Measurements from ENCODE around the gene LSM12.
"Not testable (repeated sequence)": the region's sequence is repeated elsewhere in the genome, so short reads cannot be mapped to it uniquely, and the experiment has no call there.

LSM12 gene

DNA sequence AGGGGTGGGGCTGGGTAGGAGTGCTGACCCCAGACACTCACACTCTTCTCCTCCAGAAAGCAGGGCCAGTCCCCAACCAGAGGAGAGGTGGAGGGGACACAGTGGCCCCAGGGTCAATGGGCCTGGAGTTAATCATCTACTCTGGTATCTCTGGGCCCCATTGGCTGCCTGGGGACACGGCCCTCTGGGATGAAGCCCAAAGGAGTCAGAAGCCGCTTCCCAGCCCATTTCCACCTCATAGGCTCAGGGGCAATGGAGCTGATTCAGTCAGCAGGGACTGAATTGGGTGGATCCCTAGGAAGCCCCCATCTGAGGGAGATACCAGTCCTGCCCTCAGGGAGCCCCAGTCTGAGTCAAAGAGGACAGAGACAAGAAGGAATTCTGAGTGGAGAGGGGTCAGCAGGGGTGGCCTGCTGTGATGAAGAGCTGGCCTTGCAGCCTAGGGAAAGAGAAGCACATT lies 65.0 kb downstream of the LSM12 start:
- TF ChIP-seq, protein P1, sequence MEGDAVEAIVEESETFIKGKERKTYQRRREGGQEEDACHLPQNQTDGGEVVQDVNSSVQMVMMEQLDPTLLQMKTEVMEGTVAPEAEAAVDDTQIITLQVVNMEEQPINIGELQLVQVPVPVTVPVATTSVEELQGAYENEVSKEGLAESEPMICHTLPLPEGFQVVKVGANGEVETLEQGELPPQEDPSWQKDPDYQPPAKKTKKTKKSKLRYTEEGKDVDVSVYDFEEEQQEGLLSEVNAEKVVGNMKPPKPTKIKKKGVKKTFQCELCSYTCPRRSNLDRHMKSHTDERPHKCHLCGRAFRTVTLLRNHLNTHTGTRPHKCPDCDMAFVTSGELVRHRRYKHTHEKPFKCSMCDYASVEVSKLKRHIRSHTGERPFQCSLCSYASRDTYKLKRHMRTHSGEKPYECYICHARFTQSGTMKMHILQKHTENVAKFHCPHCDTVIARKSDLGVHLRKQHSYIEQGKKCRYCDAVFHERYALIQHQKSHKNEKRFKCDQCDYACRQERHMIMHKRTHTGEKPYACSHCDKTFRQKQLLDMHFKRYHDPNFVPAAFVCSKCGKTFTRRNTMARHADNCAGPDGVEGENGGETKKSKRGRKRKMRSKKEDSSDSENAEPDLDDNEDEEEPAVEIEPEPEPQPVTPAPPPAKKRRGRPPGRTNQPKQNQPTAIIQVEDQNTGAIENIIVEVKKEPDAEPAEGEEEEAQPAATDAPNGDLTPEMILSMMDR (IDR thresholded peaks at IDR 0.05; ENCODE audit: low read depth, low read length, missing control alignments): no peak
- no peak for DNase-seq (ENCODE audit: low read depth)
- H3K4me3 ChIP-seq (ENCODE audit: low read depth, low read length): no peak overlapping the region

DNA sequence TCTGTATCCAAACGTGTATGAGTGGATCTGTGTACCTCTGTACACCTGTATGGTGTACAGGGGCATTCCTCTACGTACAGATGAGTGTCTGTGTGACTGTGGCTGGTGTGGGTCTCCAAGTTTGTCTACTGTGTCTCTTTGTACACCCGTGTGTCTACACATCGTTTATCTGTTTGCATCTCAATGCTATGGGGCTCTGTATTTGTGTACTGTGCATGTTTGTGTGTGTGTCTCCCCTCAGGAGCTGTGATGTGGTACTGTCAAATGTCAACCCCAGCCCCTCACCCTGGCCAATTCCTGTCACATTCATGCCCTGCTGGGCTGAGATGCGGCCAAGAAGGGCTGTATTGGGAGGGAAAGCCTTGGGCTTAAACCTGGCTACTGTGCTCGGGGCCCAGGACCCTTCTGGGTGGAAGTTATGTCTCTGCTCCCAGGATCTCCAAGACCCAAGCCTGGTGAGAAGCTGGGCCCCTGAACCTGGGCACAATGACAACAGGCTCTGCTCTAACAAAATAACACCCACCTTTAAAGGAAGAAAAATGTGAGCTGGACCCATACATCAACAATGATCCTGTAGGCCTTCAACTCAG lies 65.5 kb downstream of the LSM12 start:
- TF ChIP-seq, protein P1 (IDR thresholded peaks at IDR 0.05; ENCODE audit: low read depth, low read length, missing control alignments): no peak
- no peak overlapping the region for H3K4me3 ChIP-seq (ENCODE audit: low read depth, low read length)
- no peak for DNase-seq (ENCODE audit: low read depth)

DNA sequence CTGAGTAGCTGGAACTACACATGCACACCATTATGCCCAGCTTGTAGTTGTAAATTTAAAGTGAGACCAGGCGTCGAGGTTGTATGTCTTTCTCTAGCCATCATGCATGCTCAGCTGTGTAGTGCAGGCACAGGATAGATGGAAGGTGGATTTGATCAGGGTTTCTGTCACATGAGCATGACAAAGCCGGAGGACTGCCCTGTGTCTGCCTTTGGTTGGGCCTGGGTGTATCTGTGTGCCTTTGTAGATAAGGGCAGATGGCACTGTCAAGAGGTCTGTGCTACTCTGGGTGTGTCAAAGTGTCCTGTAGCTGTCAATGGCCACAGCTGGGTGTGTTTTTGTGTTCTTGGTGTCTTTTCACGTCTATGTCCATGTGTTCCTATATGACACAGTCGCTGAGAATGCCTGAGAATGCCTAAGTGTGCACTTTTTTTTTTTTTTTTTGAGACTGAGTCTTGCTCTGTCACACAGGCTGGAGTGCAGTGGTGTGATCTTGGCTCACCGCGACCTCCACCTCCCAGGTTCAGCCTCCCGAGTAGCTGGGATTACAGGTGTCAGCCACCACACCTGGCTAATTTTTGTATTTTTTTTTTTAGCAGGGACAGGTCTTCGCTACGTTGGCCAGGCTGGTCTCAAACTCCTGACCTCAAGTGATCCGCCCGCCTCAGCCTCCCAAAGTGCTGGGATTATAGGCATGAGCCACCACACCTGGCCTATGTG lies 66.2 kb downstream of the LSM12 start:
- no peak for DNase-seq (ENCODE audit: low read depth)
- TF ChIP-seq, protein P1 (IDR thresholded peaks at IDR 0.05; ENCODE audit: low read depth, low read length, missing control alignments): no peak
- no peak overlapping the region for H3K4me3 ChIP-seq (ENCODE audit: low read depth, low read length)

DNA sequence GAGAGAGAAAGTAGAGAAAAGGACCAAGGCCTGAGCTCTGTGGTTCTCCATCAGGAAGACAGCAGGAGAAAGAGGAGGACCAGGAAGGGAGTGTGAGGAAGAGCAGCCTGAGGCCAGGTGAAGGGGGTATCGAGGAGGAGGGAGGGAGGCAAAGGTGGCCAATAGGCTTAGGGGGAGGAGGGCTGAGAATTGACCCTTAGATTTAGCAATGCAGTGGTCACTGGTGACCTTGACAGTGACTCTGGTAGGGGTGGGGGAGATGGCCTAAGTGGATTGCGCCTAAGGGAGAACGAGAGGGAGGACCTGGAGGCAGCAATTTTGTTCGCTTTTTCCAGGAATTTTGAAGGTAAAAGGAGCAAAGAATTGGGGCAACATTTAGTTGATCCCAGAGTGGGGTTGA lies 67.4 kb downstream of the LSM12 start:
- TF ChIP-seq, protein P1 (IDR thresholded peaks at IDR 0.05; ENCODE audit: low read depth, low read length, missing control alignments): no peak
- no peak for DNase-seq (ENCODE audit: low read depth)
- no peak overlapping the region for H3K4me3 ChIP-seq (ENCODE audit: low read depth, low read length)

DNA sequence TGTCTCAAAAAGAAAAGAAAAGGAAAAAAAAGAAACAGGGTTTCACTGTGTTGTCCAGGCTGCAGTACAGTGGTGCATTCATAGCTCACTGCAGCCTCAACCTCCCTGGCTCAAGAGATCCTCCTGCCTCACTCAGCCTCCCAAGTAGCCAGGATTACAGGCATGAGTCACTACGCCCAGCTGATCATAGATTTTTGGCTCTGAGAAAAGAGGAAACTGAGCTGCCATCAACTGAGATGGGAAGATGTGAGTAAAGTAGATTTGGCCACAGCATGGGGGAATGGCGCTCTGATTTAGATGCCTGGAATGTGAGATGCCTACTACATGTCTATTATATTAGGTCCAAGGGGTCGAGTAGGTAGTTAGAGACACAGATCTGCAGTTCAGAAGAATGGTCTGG lies 67.9 kb downstream of the LSM12 start:
- H3K4me3 ChIP-seq (ENCODE audit: low read depth, low read length): no peak overlapping the region
- no peak for DNase-seq (ENCODE audit: low read depth)
- TF ChIP-seq, protein P1 (IDR thresholded peaks at IDR 0.05; ENCODE audit: low read depth, low read length, missing control alignments): no peak

DNA sequence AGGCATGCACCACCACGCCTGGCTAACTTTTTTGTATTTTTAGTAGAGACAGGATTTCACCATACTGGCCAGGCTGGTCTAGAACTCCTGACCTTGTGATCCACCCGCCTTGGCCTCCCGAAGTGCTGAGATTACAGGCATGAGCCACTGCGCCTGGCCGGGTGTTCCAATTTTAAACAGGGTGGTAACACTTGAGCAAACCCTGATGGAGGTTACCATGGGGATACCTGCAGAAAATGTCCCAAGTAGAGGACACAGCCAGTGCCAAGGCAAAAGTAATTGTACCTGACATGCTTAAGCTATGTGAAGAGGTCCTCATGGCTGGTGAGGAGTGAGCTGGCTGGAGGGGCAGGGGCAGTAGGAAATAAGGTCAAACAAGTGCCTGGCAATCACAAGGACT lies 69.3 kb downstream of the LSM12 start:
- H3K4me3 ChIP-seq (ENCODE audit: low read depth, low read length); DNase-seq (ENCODE audit: low read depth): not testable (repeated sequence)

DNA sequence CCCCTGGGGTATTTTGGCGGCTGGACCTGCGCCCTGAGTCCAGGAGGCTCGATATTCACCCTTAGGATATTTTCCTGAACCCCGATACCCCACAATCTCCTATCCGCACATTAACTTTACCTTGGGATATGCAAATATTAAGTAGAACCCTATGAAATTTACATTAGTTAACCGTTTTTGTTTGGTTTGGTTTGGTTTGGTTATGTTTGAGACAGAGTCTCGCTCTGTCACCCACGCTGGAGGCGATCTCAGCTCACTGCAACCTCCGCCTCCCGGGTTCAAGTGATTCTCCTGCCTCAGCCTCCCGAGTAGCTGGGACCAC lies 71.4 kb downstream of the LSM12 start:
- TF ChIP-seq, protein P1 (IDR thresholded peaks at IDR 0.05; ENCODE audit: low read depth, low read length, missing control alignments): no peak
- no peak for DNase-seq (ENCODE audit: low read depth)
- H3K4me3 ChIP-seq (ENCODE audit: low read depth, low read length): no peak overlapping the region

All from GM12864 (cell line).